ENCODE measurements around the gene MSRB1. TPM values are rescaled to one million over a fixed set of nuclear protein-coding genes. Genes with fewer than 3 reads are reported as not detected.

MSRB1 gene
- total RNA-seq, 1 donor from 2014 or later: 21.0 TPM

GRCh38 chr16:1953734-1954133 is 10.7 kb upstream of the MSRB1 start:
- Mint-ChIP-seq H3K27ac (ENCODE audit: unreplicated experiment) (no peak overlapping the region), H3K9me3 (ENCODE audit: unreplicated experiment) (no peaks in the 10 kb centered on the region), H3K4me1 (ENCODE audit: unreplicated experiment) (no peaks in the 10 kb centered on the region), H3K27me3 (ENCODE audit: unreplicated experiment) (no peaks in the 10 kb centered on the region), H3K36me3 (ENCODE audit: unreplicated experiment) (no peaks in the 10 kb centered on the region), H3K4me3 (ENCODE audit: unreplicated experiment) (no peak overlapping the region)
- no peak for DNase-seq (ENCODE audit: extremely low spot score, unreplicated experiment)
- TF ChIP-seq, protein P1, sequence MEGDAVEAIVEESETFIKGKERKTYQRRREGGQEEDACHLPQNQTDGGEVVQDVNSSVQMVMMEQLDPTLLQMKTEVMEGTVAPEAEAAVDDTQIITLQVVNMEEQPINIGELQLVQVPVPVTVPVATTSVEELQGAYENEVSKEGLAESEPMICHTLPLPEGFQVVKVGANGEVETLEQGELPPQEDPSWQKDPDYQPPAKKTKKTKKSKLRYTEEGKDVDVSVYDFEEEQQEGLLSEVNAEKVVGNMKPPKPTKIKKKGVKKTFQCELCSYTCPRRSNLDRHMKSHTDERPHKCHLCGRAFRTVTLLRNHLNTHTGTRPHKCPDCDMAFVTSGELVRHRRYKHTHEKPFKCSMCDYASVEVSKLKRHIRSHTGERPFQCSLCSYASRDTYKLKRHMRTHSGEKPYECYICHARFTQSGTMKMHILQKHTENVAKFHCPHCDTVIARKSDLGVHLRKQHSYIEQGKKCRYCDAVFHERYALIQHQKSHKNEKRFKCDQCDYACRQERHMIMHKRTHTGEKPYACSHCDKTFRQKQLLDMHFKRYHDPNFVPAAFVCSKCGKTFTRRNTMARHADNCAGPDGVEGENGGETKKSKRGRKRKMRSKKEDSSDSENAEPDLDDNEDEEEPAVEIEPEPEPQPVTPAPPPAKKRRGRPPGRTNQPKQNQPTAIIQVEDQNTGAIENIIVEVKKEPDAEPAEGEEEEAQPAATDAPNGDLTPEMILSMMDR (IDR thresholded peaks at IDR 0.05): no peak

GRCh38 chr16:1950559-1950958 is 7.6 kb upstream of the MSRB1 start:
- Mint-ChIP-seq H3K27ac (ENCODE audit: unreplicated experiment) (no peak overlapping the region), H3K27me3 (ENCODE audit: unreplicated experiment) (no peaks in the 10 kb centered on the region), H3K36me3 (ENCODE audit: unreplicated experiment) (no peaks in the 10 kb centered on the region), H3K4me1 (ENCODE audit: unreplicated experiment) (no peaks in the 10 kb centered on the region), H3K9me3 (ENCODE audit: unreplicated experiment) (no peaks in the 10 kb centered on the region), H3K4me3 (ENCODE audit: unreplicated experiment) (no peak overlapping the region)
- DNase-seq (ENCODE audit: extremely low spot score, unreplicated experiment): no peak
- TF ChIP-seq, protein P1 (IDR thresholded peaks at IDR 0.05): no peak

- Mint-ChIP-seq H3K27ac (ENCODE audit: unreplicated experiment) (no peak overlapping the region), H3K4me1 (ENCODE audit: unreplicated experiment) (no peaks in the 10 kb centered on the region), H3K27me3 (ENCODE audit: unreplicated experiment) (no peaks in the 10 kb centered on the region), H3K4me3 (ENCODE audit: unreplicated experiment) (no peak overlapping the region), H3K36me3 (ENCODE audit: unreplicated experiment) (no peaks in the 10 kb centered on the region), H3K9me3 (ENCODE audit: unreplicated experiment) (no peaks in the 10 kb centered on the region)
- DNase-seq (ENCODE audit: extremely low spot score, unreplicated experiment): no peak
- TF ChIP-seq, protein P1 (IDR thresholded peaks at IDR 0.05): no peak
Observed at GRCh38 chr16:1950047-1950446, 7.0 kb upstream of the MSRB1 start.

DNA sequence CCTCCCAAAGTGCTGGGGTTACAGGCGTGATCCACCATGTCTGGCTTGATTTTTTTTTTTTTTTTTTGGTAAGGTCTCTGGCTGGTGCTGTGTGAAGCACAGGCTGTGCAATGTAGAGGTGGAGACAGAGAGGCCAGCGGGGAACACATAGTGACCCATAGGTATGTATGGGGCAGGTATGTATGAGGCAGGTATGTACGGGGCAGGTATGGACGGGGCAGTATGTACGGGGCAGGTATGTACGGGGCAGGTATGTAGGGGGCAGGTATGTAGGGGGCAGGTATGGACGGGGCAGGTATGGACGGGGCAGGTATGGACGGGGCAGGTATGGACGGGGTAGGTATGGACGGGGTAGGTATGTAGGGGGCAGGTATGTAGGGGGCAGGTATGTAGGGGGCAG is 6.5 kb upstream of the MSRB1 start:
- Mint-ChIP-seq H3K9me3 (ENCODE audit: unreplicated experiment) (no peaks in the 10 kb centered on the region), H3K4me3 (ENCODE audit: unreplicated experiment) (no peak overlapping the region), H3K27me3 (ENCODE audit: unreplicated experiment) (no peaks in the 10 kb centered on the region), H3K27ac (ENCODE audit: unreplicated experiment) (no peak overlapping the region), H3K4me1 (ENCODE audit: unreplicated experiment) (no peaks in the 10 kb centered on the region), H3K36me3 (ENCODE audit: unreplicated experiment) (no peaks in the 10 kb centered on the region)
- DNase-seq (ENCODE audit: extremely low spot score, unreplicated experiment): no peak
- TF ChIP-seq, protein P1 (IDR thresholded peaks at IDR 0.05): no peak

DNA sequence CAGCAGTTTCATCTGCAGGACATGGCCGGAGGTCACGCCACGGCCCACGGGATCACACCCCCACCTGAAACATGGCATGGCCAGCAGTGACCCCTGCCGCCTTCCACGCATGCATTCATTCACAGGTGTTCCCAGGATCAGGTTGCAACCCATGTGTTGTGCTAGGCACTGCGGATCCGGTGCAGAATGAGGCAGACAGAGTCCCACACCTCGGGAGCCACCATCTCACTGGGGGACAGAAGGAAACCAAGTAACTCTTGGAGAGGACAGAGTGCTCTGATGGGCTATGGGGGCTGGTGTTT is 4.3 kb upstream of the MSRB1 start:
- no peaks in the 10 kb centered on the region for H3K9me3 Mint-ChIP-seq (ENCODE audit: unreplicated experiment)
- H3K27me3 Mint-ChIP-seq (ENCODE audit: unreplicated experiment): no peaks in the 10 kb centered on the region

More for the DNA sequence above, 4.3 kb upstream of the MSRB1 start:
- Mint-ChIP-seq H3K4me1 (ENCODE audit: unreplicated experiment) (peaks cover 9% of the 10 kb centered on the region), H3K27ac (ENCODE audit: unreplicated experiment) (no peak overlapping the region), H3K36me3 (ENCODE audit: unreplicated experiment) (no peaks in the 10 kb centered on the region), H3K4me3 (ENCODE audit: unreplicated experiment) (no peak overlapping the region)
- TF ChIP-seq, protein P1 (IDR thresholded peaks at IDR 0.05): no peak
- no peak for DNase-seq (ENCODE audit: extremely low spot score, unreplicated experiment)

Data from osteocyte (in vitro differentiated cells).